Chondrocyte (in vitro differentiated cells): ENCODE measurements around the gene HIVEP1. TPM values are rescaled to one million over a fixed set of nuclear protein-coding genes. Genes with fewer than 3 reads are reported as not detected.

Experiments
- DNase-seq: peaks from one replicate; pipeline ENCODE4 v3.0.0; 2021; ENCODE audit warnings: mixed read lengths, low spot score
- H3K27ac Mint-ChIP-seq: one replicate; pipeline ENCODE4 v1.8.0; 2021; ENCODE audit warnings: mild to moderate bottlenecking, moderate library complexity, mixed read lengths; ENCODE audit not compliant: unreplicated experiment
- H3K27me3 Mint-ChIP-seq: 2 replicates; pipeline ENCODE4 v1.8.0; 2021; ENCODE audit warnings: low read depth, mixed read lengths
- H3K36me3 Mint-ChIP-seq: 2 replicates; pipeline ENCODE4 v1.8.0; 2021; ENCODE audit warnings: low read depth, mixed read lengths
- H3K4me1 Mint-ChIP-seq: 2 replicates; pipeline ENCODE4 v1.8.0; 2021; ENCODE audit warnings: low read depth, mild to moderate bottlenecking, mixed read lengths
- H3K4me3 Mint-ChIP-seq: one replicate; pipeline ENCODE4 v1.8.0; 2021; ENCODE audit warnings: mild to moderate bottlenecking, moderate library complexity, mixed read lengths; ENCODE audit not compliant: unreplicated experiment
- H3K9me3 Mint-ChIP-seq: 2 replicates; pipeline ENCODE4 v1.8.0; 2021; ENCODE audit warnings: low read depth, mixed read lengths
- total RNA-seq: library from RNA; stranded (reverse); gene quantifications from 3 replicates; pipeline ENCODE4 v1.2.1, GENCODE V29; 2021
- TF ChIP-seq, protein P1 (sequence below): fragments of 200-600 bp; sonication (generic); IDR thresholded peaks from 2 replicates; pipeline ENCODE4 v1.5.0; 2021; ENCODE audit warnings: antibody characterized with exemption, mild to moderate bottlenecking, moderate library complexity

The HIVEP1 gene
- total RNA-seq, 1 donor from 2014 or later: 49.7 TPM

DNA sequence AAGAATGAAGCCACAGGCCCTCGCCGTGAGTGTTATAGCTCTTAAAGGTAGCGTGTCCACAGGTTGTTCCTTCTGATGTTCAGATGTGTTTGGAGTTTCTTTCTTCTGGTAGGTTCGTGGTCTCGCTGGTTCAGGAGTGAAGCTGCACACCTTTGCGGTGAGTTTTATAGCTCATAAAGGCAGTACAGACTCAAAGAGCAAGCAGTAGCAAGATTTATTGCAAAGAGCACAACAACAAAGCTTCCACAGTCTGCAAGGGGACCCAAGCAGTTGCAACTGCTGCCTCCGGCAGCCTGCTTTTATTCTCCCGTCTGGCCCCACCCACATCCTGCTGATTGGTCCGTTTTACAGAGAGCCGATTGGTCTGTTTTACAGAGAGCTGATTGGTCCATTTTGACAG is 5.2 kb downstream of the HIVEP1 start:
- Mint-ChIP-seq H3K9me3 (peaks cover 5% of the 10 kb centered on the region), H3K27me3 (no peaks in the 10 kb centered on the region), H3K4me1 (peaks cover 44% of the 10 kb centered on the region), H3K27ac (no peak overlapping the region), H3K36me3 (peaks cover 31% of the 10 kb centered on the region), H3K4me3 (no peak overlapping the region)
- DNase-seq: no peak
- TF ChIP-seq, protein P1, sequence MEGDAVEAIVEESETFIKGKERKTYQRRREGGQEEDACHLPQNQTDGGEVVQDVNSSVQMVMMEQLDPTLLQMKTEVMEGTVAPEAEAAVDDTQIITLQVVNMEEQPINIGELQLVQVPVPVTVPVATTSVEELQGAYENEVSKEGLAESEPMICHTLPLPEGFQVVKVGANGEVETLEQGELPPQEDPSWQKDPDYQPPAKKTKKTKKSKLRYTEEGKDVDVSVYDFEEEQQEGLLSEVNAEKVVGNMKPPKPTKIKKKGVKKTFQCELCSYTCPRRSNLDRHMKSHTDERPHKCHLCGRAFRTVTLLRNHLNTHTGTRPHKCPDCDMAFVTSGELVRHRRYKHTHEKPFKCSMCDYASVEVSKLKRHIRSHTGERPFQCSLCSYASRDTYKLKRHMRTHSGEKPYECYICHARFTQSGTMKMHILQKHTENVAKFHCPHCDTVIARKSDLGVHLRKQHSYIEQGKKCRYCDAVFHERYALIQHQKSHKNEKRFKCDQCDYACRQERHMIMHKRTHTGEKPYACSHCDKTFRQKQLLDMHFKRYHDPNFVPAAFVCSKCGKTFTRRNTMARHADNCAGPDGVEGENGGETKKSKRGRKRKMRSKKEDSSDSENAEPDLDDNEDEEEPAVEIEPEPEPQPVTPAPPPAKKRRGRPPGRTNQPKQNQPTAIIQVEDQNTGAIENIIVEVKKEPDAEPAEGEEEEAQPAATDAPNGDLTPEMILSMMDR: no peak

DNA sequence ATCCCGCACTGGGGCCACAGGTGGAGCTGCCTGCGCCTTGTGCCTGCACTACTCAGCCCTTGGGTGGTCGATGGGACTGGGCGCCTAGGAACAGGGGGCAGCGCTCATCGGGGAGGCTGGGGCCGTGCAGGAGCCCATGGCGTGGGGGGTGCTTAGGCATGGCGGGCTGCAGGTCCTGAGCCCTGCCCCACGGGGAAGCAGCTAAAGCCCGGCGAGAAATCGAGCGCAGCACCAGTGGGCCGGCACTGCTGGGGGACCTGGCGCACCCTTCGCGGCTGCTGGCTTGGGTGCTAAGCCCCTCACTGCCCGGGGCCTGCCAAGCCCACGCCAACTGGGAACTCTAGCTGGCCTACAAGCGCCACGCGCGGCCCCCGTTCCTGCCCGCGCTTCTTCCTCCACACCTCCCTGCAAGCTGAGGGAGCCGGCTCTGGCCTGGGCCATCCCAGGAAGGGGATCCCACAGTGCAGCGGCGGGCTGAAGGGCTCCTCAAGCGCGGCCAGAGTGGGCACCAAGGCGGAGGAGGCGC is 5.8 kb downstream of the HIVEP1 start:
- TF ChIP-seq, protein P1: no peak
- Mint-ChIP-seq H3K9me3 (peaks cover 5% of the 10 kb centered on the region), H3K36me3 (peaks cover 31% of the 10 kb centered on the region), H3K4me3 (no peak overlapping the region), H3K27me3 (no peaks in the 10 kb centered on the region), H3K4me1 (peaks cover 44% of the 10 kb centered on the region), H3K27ac (no peak overlapping the region)
- peak; percentile 83 for DNase-seq

DNA sequence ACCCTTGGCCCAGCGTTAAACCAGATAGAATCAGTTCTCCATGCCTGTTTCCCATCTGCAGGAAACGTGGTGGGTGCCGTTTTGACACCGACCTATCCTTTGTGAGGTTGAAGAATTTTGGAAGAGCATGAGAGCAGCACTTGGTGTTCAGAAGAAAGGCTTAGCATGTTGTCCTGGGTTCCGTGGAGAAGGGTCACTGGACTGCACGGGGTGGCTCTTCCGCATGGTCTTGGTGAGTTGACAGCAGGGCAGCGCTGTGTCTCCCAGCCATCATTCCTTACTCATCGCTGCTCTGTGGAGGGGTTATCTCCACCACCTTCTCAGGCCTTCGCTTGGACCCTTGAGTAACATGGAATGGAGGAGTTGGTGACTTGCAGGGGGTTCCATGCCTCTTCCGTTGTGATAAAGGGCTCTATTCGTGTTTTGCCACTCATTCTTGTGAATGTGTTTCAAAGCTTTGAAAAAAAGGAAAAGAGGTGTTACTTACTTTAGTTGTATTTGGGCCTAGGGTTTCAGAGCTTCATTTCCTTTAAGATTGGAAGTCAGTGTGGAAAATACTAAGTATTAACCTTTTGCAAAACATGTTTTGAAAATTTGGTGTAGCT is 8.2 kb downstream of the HIVEP1 start:
- TF ChIP-seq, protein P1: no peak
- H3K27ac Mint-ChIP-seq: no peak overlapping the region
- peaks cover 34% of the 10 kb centered on the region for H3K4me1 Mint-ChIP-seq
- H3K9me3 Mint-ChIP-seq: no peaks in the 10 kb centered on the region
- peaks cover 29% of the 10 kb centered on the region for H3K36me3 Mint-ChIP-seq
- no peaks in the 10 kb centered on the region for H3K27me3 Mint-ChIP-seq
- no peak for DNase-seq
- H3K4me3 Mint-ChIP-seq: no peak overlapping the region

DNA sequence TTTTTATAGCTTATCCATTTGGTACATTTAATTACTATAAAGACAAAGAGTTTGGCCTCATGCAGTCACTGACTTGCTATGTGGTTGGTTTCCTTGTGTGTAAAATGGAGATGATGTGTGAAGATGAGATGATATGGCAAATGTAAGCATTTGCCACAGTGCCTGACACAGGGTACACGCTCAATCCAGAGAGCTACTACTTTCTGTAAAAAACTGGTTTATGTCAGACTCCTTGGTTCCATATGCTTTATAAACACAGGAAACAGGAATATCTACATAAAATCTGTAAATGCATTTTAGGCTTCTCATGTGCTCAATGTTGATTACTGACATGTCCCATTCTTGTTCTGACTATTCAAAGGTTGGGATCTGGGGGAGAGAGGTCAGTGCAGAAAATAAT is 10.4 kb downstream of the HIVEP1 start:
- H3K27ac Mint-ChIP-seq: no peak overlapping the region
- no peak for DNase-seq

DNA sequence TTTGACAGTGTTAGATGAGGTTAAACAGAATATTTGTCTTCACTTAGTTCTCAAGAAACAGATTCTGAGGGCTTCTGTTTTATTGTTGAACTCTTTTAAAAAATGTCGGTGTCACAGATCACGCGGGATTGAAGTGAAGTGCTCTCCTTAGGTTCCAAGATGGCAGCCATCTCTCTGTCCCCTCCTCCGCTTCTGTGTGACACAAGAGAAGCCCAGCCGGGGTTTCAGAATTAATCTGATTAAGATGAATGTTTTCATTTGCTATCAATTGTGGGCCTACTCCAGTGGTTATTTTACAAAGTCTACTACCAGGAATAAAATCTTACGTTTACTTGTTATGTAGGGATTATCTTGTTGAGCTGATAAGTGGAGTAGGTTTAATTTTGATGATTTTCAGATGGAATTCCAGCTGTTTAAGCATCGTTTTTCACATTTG is 10.9 kb downstream of the HIVEP1 start:
- H3K4me1 Mint-ChIP-seq: peaks cover 42% of the 10 kb centered on the region
- no peaks in the 10 kb centered on the region for H3K9me3 Mint-ChIP-seq
- peaks cover 27% of the 10 kb centered on the region for H3K36me3 Mint-ChIP-seq
- TF ChIP-seq, protein P1: no peak
- no peaks in the 10 kb centered on the region for H3K27me3 Mint-ChIP-seq
- no peak overlapping the region for H3K27ac Mint-ChIP-seq
- DNase-seq: no peak
- no peak overlapping the region for H3K4me3 Mint-ChIP-seq

More for the DNA sequence above, 10.4 kb downstream of the HIVEP1 start:
- TF ChIP-seq, protein P1: no peak
- Mint-ChIP-seq H3K27me3 (no peaks in the 10 kb centered on the region), H3K4me1 (peaks cover 42% of the 10 kb centered on the region), H3K4me3 (no peak overlapping the region), H3K36me3 (peaks cover 25% of the 10 kb centered on the region), H3K9me3 (no peaks in the 10 kb centered on the region)
